ENCODE results near the gene CFAP99.

DNA sequence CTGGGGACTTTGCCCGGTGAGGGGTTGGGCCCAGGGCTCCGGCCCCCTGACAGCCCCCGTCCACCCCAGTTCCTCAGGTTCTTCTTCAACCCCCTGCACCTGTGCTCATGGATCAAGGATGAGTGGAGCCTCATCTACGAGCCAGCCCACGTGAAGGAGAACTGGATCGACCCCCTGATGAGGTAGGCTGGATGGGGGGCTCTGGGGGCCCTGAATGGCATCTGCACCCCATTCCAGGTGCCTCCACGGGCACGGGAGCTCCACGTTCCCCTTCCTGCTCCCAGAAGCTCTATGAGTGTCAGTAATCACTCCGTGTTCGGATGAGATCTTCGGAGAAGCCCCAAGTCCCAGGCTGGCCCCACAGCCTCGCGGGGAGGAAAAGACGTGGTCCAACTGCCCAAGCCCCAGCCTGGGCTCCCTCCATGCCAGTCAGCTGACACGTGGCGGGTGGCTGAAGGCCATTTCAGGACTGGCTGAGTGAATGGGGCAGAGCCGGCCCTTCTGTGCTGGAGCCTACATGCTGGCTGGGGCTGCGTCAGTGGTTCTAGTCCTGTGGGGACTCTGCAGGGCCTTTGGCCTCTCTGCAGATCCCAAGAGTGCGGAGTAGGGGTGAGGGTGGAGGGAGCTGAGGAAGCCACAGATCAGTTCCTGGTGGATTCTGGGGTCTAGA, 24.4 kb downstream of the CFAP99 start:
- TF ChIP-seq, protein P1, sequence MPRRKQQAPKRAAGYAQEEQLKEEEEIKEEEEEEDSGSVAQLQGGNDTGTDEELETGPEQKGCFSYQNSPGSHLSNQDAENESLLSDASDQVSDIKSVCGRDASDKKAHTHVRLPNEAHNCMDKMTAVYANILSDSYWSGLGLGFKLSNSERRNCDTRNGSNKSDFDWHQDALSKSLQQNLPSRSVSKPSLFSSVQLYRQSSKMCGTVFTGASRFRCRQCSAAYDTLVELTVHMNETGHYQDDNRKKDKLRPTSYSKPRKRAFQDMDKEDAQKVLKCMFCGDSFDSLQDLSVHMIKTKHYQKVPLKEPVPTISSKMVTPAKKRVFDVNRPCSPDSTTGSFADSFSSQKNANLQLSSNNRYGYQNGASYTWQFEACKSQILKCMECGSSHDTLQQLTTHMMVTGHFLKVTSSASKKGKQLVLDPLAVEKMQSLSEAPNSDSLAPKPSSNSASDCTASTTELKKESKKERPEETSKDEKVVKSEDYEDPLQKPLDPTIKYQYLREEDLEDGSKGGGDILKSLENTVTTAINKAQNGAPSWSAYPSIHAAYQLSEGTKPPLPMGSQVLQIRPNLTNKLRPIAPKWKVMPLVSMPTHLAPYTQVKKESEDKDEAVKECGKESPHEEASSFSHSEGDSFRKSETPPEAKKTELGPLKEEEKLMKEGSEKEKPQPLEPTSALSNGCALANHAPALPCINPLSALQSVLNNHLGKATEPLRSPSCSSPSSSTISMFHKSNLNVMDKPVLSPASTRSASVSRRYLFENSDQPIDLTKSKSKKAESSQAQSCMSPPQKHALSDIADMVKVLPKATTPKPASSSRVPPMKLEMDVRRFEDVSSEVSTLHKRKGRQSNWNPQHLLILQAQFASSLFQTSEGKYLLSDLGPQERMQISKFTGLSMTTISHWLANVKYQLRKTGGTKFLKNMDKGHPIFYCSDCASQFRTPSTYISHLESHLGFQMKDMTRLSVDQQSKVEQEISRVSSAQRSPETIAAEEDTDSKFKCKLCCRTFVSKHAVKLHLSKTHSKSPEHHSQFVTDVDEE (CRISPR knock-in tag; IDR thresholded peaks at IDR 0.05): no peak
- TF ChIP-seq SNAI2 (CRISPR knock-in tag; IDR thresholded peaks at IDR 0.05) (no peak), ZNF8 (CRISPR knock-in tag; IDR thresholded peaks at IDR 0.05) (no peak), RARB (CRISPR knock-in tag; IDR thresholded peaks at IDR 0.05) (no peak), GLIS3 (CRISPR knock-in tag; IDR thresholded peaks at IDR 0.05) (no peak), TOX (CRISPR knock-in tag; IDR thresholded peaks at IDR 0.05; ENCODE audit: borderline replicate concordance) (no peak), PATZ1 (CRISPR knock-in tag; IDR thresholded peaks at IDR 0.05; ENCODE audit: borderline replicate concordance) (no peak), PPARA (CRISPR knock-in tag; IDR thresholded peaks at IDR 0.05; ENCODE audit: borderline replicate concordance) (no peak), TCF4 (CRISPR knock-in tag; IDR thresholded peaks at IDR 0.05; ENCODE audit: borderline replicate concordance) (no peak), BACH2 (CRISPR knock-in tag; IDR thresholded peaks at IDR 0.05; ENCODE audit: borderline replicate concordance) (no peak), ARNTL (CRISPR knock-in tag; IDR thresholded peaks at IDR 0.05; ENCODE audit: borderline replicate concordance, low read depth) (no peak), ZNF70 (CRISPR knock-in tag; IDR thresholded peaks at IDR 0.05) (no peak), ESRRG (CRISPR knock-in tag; IDR thresholded peaks at IDR 0.05) (no peak)
- TF ChIP-seq, protein P2, sequence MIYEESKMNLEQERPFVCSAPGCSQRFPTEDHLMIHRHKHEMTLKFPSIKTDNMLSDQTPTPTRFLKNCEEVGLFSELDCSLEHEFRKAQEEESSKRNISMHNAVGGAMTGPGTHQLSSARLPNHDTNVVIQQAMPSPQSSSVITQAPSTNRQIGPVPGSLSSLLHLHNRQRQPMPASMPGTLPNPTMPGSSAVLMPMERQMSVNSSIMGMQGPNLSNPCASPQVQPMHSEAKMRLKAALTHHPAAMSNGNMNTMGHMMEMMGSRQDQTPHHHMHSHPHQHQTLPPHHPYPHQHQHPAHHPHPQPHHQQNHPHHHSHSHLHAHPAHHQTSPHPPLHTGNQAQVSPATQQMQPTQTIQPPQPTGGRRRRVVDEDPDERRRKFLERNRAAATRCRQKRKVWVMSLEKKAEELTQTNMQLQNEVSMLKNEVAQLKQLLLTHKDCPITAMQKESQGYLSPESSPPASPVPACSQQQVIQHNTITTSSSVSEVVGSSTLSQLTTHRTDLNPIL (CRISPR knock-in tag; IDR thresholded peaks at IDR 0.05; ENCODE audit: low read depth): no peak

All from SK-N-SH treated with all-trans-retinoic acid at 6 μM for 48 hours (cell line).